Effector CD4-positive, alpha-beta T cell (primary cell): ENCODE results near the gene PSMD4.
A peak's percentile ranks its signal among the peaks of the same experiment; 100 is the strongest.
"Not testable (repeated sequence)": the region's sequence is repeated elsewhere in the genome, so short reads cannot be mapped to it uniquely, and the experiment has no call there.

Source experiments
- DNase-seq: peaks from one replicate; pipeline ENCODE4 v3.0.0-alpha.2; 2020
- total RNA-seq: gene quantifications from one replicate; lab custom pipeline; 2026; lab: John Stamatoyannopoulos, UW

PSMD4 gene
- total RNA-seq = 45.6 reads per million, percentile 66 among the genes with 10 or more reads in this experiment

GRCh38 chr1:151254217-151255213 is at the start of gene PSMD4:
Gene PSMD4, plus strand, starts transcription at chr1:151254734. Its CDS starts 49 bp downstream, at chr1:151254783.
- DNase-seq = peak; percentile 90

- DNase-seq = not testable (repeated sequence)
Measured at GRCh38 chr1:151205381-151205965, 49.1 kb upstream of the PSMD4 start.

DNA sequence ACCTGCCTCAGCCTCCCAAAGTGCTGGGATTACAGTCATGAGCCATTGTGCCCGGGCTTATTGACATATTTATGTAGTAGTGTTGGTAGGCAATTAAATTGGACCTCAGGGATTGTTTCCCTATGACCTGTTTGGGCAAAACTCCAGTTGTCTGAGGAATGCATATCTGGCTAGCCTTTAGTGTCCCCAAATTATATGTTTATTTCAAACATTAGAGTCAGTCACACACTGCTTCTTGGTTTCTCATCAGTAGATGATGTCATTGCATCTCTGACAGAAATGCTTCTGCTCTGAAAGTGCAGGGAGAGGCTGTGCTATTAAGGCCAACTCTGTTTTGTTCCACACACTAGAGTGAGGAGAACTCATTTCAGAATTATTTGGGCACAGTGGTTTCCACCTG is 43.7 kb upstream of the PSMD4 start:
- no peak for DNase-seq

GRCh38 chr1:151211972-151212705 is 42.4 kb upstream of the PSMD4 start:
- DNase-seq = no peak

- DNase-seq = no peak
Measured at GRCh38 chr1:151213560-151213959, 41.0 kb upstream of the PSMD4 start.

DNA sequence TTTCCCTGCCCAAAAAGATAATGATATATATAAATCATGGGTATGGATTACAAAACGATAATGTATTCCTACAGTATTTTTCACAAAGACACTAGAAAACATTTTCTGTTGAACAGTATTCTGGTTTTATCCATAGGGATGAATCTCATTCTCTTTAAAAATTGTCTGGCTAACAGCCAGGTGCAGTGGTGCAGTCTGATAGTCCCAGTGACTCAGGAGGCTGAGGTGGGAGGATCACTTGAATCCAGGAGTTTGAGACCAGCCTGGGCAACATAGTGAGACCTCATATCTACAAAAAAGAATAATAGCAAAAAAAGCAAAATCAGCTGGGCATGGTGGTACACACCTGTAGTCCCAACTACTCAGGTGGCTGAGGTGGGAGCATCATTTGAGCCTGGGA is 32.9 kb upstream of the PSMD4 start:
- no peak for DNase-seq

- no peak for DNase-seq
Measured at GRCh38 chr1:151222130-151222529, 32.4 kb upstream of the PSMD4 start.

GRCh38 chr1:151235235-151235634 is 19.3 kb upstream of the PSMD4 start:
- DNase-seq = no peak

GRCh38 chr1:151237678-151238466 is 16.7 kb upstream of the PSMD4 start:
- no peak for DNase-seq

DNA sequence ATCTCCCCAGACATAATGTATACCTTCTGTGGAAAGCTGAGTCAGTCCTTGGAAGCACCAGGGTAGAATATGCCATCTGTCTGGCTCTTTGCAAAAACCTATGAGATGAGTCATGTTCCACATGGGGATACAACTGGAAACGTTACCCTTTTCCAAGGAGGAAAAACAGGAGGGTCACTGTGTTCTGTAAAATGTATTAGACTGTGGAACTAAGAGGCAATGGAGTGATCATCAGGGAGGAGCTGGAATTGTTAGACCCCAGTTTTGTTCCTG is 16.1 kb upstream of the PSMD4 start:
- no peak for DNase-seq

- no peak for DNase-seq
Measured at GRCh38 chr1:151242442-151242841, 12.1 kb upstream of the PSMD4 start.

DNA sequence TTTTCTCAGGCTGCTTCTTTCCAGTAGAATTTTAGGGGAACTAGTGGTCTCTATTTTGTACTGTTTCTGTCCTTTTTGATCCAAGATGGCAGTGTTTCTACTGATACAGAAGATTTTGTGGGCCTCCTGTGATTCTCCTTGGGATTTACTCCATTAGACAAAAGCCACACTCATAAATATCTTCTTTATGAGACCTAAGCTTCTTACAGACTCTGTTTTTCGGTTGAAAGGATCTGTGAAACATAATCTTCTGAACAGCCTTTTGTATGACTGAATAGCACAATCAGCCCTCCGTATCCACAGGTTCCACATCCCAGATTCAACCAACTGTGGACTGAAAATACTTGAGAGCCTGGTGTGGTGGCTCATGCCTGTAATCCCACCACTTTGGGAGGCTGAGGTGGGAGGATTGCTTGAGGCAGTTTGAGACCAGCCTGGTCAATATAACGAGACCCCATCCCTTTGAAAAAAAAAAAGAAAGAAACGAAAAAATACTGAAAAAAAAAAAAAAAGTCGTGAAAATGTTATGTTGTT is 10.8 kb upstream of the PSMD4 start:
- no peak for DNase-seq

GRCh38 chr1:151246786-151247185 is 7.7 kb upstream of the PSMD4 start:
- DNase-seq = no peak

GRCh38 chr1:151251656-151252470 is 2.7 kb upstream of the PSMD4 start:
- DNase-seq = peak; percentile 55

- DNase-seq = no peak
Measured at GRCh38 chr1:151255381-151255780, 847 bp downstream of the PSMD4 start.

DNA sequence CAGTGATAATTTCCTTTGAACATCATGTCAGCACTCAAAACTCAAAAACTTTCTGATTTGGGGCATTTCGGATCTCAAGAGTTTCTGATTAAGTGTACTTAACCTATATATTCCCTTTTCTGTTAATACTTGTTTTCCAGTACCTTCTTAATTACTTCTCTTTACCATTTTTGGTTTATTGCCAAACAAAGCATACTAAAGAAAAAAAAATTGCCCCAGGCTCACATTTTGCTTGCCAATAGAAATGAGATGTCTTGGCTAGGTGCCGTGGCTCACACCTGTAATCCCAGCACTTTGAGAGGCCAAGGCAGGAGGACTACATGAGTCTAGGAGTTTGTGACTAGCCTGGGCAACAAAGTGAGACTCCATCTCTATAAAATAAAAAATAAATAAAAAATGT is 4.8 kb downstream of the PSMD4 start:
- DNase-seq = no peak

DNA sequence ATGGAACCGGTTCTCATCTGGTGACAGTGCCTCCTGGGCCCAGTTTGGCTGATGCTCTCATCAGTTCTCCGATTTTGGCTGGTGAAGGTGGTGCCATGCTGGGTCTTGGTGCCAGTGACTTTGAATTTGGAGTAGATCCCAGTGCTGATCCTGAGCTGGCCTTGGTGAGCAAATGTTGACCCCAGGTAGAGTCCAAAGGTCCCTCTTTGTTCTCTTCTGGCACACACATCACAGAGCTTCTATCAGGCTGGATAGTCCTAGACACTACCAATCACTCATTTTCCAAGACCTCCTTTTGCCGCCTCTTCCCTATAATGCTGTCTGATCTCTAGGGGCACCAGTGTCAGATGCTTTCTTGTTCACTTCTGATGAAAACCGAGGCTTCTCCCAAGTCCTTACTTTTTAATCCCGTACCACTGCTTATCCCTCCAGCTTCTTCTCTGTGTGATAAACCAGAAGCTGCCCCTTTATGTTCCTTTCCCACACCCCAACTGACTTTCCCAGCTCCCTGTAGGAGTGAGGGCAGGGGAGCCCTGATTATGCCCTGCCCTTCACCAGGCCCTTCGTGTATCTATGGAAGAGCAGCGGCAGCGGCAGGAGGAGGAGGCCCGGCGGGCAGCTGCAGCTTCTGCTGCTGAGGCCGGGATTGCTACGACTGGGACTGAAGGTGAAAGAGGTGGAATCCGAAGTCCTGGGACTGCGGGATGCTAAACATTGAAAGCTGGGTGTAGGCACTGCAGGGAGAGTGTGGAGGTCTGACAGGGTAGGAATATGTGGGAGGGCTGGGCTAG is 11.1 kb downstream of the PSMD4 start:
- no peak for DNase-seq

DNA sequence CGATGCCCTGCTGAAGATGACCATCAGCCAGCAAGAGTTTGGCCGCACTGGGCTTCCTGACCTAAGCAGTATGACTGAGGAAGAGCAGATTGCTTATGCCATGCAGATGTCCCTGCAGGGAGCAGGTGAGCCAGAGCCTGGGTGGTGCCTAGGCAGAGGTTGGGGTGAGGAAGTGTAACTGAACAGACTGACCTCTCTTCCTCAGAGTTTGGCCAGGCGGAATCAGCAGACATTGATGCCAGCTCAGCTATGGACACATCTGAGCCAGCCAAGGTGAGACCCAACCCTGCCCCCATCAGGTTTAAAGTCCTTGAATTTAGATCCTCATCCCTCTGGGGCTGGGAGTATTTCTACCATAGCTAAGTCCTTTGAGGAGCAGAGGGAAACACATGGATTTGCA is 11.8 kb downstream of the PSMD4 start:
- no peak for DNase-seq

GRCh38 chr1:151266821-151267220 is 12.3 kb downstream of the PSMD4 start:
- DNase-seq = no peak

DNA sequence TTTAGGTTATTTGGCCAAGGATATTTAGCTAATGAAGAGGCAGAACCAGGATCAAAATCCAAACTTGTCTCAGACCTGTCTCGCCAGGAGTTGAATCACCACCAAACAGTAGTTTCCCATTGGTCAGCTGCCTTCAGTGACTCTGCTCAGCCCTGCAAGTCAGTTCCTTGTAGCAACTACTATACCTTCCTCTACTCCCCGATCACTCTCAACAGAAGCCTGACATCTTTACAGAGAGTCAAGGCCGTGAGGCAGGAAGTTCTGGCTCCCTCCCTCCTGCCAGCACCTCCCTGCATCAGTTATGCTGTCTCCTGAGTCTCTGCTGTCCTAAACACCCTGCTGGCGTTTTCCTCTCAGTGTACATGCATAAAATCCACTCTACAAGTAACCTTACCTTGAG is 13.2 kb downstream of the PSMD4 start:
- no peak for DNase-seq
